Transverse colon (tissue), 4 donors: ENCODE data around the gene SNTG2.

Source experiments
- CTCF ChIP-seq, 5 experiments: fragments of 200-600 bp in 3 of 5; fragments of 450-650 bp in 2 of 5; sonication (generic) in 3 of 5; IDR thresholded peaks; 1 replicate in 2 of 5; 2 replicates in 3 of 5; pipeline ENCODE4 v1.5.1; 2016 to 2017; ENCODE audit warnings: antibody characterized with exemption in 5 of 5, inconsistent platforms in 3 of 5, mild to moderate bottlenecking in 2 of 5, moderate library complexity in 1 of 5
- POLR2A ChIP-seq: fragments of 450-650 bp; IDR thresholded peaks from one replicate; pipeline ENCODE4 v1.6.1; 2016; ENCODE audit warnings: antibody characterized with exemption, mild to moderate bottlenecking, moderate library complexity
- POLR2AphosphoS5 ChIP-seq, 3 donors: sonication (generic); formaldehyde crosslinking; IDR thresholded peaks; one replicate each; pipeline ENCODE4 v1.6.1; 2016; ENCODE audit warnings: antibody characterized with exemption in 3 of 3

- TF ChIP-seq CTCF (IDR thresholded peaks at IDR 0.05) (no peak), POLR2A (no peak), POLR2AphosphoS5 (IDR thresholded peaks at IDR 0.05) (no peak)
Measured at GRCh38 chr2:953975-954686, 3.5 kb downstream of the SNTG2 start.
